ENCODE data around the gene PCED1B.
A peak's percentile ranks its signal among the peaks of the same experiment; 100 is the strongest.
"Not testable (repeated sequence)": the region's sequence is repeated elsewhere in the genome, so short reads cannot be mapped to it uniquely, and the experiment has no call there.

The PCED1B gene

DNA sequence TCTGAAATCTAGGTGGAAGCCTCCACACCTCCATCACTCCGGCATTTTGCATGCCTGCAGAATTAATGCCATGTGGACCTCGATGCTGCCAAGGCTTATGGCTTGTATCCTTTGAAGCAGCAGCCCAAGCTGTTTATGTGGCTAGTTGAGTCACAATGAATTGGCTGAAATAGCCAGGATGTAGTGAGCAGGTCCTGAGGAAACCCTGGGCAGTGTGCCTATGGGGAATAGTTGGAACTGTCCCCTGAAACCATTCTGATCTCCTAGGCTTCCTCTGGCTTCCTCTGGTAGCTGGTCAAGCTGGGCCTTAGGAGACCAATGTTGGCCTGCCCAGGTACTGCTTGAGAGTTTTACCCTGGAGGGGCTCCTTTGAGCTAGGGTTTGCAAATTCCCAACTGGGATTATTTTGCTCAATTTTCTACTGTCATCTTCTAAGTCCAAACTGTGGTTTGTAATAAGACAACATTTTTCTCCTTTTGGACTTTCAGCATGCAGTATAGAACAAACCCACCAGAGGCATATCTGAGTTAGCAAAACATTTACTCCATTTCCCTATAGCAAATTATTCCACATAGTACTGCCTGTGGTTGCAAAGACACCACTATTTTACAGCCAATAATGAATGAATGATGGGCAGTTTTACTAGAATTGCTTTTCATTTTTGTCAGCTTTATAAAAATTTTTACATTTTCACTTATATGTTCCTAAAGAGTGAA is 85.5 kb downstream of the PCED1B start:
- Mint-ChIP-seq H3K4me1 (peaks cover 4% of the 10 kb centered on the region), H3K9me3 (peaks cover 3% of the 10 kb centered on the region), H3K36me3 (peaks cover 17% of the 10 kb centered on the region), H3K4me3 (no peak overlapping the region), H3K27me3 (no peaks in the 10 kb centered on the region), H3K27ac (no peak overlapping the region)
- DNase-seq (ENCODE audit: low spot score in 2 of 2) = no peak
- ATAC-seq (ENCODE audit: low read depth) = no peak

DNA sequence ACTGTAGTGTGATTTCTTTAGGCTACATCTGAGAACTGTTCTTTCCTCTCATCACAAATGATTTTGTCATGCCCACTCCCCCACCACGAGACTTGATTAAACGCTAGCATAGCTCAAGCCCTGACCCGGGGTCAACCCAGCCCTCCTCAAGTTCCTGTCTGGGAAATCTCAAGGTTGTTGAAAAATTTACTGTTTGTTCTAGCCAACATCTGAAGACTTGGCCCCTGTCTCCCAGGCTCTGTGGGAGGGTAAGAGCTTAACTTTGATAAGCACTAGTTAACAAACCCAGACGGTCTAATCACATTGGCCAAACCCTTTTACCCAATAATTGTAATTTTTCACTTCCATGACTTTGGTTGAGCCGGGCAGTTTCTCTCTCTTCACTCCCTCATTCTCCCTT is 86.5 kb downstream of the PCED1B start:
- Mint-ChIP-seq H3K36me3 (peaks cover 20% of the 10 kb centered on the region), H3K27me3 (no peaks in the 10 kb centered on the region), H3K4me1 (peaks cover under 1% of the 10 kb centered on the region), H3K27ac (peak overlapping the region; percentile 19), H3K4me3 (no peak overlapping the region), H3K9me3 (peaks cover 6% of the 10 kb centered on the region)
- ATAC-seq (ENCODE audit: low read depth) (no peak), DNase-seq (ENCODE audit: low spot score in 2 of 2) (no peak)

DNA sequence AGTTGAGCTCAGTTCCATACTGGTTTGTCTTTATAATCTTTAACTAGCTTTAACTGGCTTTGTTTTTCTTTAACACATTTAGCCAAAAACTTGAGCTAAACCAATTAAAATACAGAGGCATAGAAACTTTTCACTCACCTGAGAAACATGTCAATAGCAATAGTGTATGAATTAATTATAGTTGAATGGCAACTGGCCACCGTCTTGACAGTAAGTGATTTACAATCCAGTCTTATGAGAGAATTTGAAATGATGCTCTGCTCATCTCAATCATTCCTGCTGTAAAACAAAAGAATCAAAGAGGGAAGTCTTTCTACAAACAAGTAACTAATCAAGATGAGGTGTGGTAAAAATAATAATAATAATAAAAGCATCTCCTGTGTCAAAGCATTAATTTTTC is 86.9 kb downstream of the PCED1B start:
- no peaks in the 10 kb centered on the region for H3K27me3 Mint-ChIP-seq
- no peak overlapping the region for H3K4me3 Mint-ChIP-seq
- peaks cover 21% of the 10 kb centered on the region for H3K36me3 Mint-ChIP-seq
- no peak for ATAC-seq (ENCODE audit: low read depth)
- DNase-seq (ENCODE audit: low spot score in 2 of 2) = no peak
- peaks cover 5% of the 10 kb centered on the region for H3K9me3 Mint-ChIP-seq
- H3K4me1 Mint-ChIP-seq = peaks cover under 1% of the 10 kb centered on the region
- H3K27ac Mint-ChIP-seq = peak overlapping the region; percentile 19

DNA sequence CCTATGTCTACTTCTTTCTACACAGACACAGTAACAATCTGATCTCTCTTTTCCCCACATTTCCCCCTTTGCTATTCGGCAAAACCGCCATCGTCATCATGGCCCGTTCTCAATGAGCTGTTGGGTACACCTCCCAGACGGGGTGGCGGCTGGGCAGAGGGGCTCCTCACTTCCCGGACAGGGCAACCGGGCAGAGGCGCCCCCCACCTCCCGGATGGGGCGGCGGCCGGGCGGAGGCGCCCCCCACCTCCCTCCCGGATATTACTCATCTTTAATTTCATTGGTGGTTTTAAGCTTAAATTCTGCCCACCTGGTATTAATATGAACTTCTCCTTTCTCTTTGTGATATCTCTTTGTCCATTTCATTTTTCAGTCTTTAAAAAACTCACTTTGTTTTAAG is 90.9 kb downstream of the PCED1B start:
- not testable (repeated sequence) for DNase-seq (ENCODE audit: low spot score in 2 of 2); H3K27me3 Mint-ChIP-seq; H3K4me3 Mint-ChIP-seq; H3K27ac Mint-ChIP-seq; H3K9me3 Mint-ChIP-seq; ATAC-seq (ENCODE audit: low read depth)
- Mint-ChIP-seq H3K4me1 (peaks cover 11% of the 10 kb centered on the region), H3K36me3 (peaks cover 20% of the 10 kb centered on the region)

DNA sequence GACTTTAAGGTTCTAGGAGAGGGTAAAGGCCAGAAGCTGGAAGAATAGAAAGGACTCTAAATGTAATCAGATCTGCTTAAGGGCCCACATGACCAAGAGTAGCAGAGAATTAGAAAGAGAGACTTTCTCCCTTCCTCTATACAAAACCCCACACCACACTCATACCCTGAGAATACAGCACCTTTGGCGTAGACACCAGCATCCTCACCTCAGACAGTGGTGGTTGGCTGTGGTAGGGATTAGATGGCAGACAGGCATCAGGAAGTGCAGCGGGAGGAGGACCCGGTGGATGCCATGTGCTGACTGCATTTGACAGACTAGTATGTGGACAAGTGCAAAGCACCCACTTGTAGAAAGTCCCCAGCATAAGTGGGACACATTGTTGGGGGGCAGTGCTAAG is 98.6 kb downstream of the PCED1B start:
- peaks cover 21% of the 10 kb centered on the region for H3K36me3 Mint-ChIP-seq

DNA sequence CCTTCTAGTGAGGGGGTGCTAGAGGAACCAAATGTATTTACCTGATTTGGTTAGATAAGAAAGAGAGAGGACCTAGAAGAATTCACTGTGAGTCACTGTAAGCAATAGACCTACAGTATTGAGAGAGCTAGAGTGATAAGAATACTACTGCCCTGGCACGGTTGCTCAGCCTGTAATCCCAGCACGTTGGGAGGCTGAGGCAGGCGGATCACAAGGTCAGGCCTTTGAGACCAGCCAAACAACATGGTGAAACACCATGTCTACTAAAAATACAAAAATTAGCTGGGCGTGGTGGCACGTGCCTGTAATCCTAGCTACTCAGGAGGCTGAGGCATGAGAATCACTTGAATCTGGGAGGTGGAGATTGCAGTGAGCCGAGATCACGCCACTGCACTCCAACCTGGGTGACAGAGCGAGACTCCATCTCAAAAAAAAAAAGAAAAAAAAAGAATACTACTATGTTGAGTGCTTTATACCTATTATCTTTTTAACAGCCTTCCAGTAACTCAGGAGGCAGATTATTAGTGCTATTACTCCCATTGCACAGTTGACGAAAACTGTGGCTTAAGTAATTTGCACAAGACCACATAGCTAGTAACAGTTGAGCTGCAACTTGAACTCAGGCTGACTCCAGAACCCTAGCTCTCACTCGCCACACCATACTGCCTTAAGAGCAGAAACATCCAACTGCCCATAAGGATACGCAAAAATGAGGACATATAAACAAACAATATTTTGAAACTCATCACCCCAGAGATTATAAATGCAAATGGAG is 102.9 kb downstream of the PCED1B start:
- H3K27me3 Mint-ChIP-seq; H3K9me3 Mint-ChIP-seq; DNase-seq (ENCODE audit: low spot score in 2 of 2): not testable (repeated sequence)
- peak; percentile 44 for ATAC-seq (ENCODE audit: low read depth)
- Mint-ChIP-seq H3K27ac (peak overlapping the region; percentile 67), H3K4me3 (peak overlapping the region; percentile 30), H3K36me3 (peaks cover 13% of the 10 kb centered on the region), H3K4me1 (peaks cover 19% of the 10 kb centered on the region)

More for the DNA sequence above, 98.6 kb downstream of the PCED1B start:
- ATAC-seq (ENCODE audit: low read depth) = no peak
- Mint-ChIP-seq H3K27ac (no peak overlapping the region), H3K4me3 (no peak overlapping the region), H3K4me1 (peaks cover 19% of the 10 kb centered on the region), H3K27me3 (no peaks in the 10 kb centered on the region), H3K9me3 (no peaks in the 10 kb centered on the region)
- no peak for DNase-seq (ENCODE audit: low spot score in 2 of 2)

DNA sequence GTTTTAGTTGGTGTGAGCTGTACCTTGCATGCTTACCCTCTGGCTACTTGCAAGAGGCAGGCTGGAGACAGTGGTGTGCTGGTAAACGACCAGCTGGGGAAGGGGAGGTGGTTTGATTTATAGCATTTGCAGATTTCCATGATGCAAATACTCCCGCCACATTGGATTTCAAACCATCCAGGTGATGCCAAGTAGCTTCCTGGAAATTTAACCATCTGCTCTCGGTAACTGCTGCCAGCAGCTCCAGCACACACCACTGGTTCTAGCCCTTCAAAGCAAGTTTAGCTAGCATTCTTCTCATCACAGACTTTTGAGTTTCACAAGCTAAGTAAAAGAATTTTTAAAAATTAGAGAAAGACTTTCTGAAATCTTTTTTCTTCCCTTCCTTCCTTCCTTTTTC is 104.8 kb downstream of the PCED1B start:
- Mint-ChIP-seq H3K36me3 (peaks cover 19% of the 10 kb centered on the region), H3K27me3 (no peaks in the 10 kb centered on the region), H3K4me1 (peaks cover 28% of the 10 kb centered on the region), H3K27ac (no peak overlapping the region), H3K4me3 (no peak overlapping the region), H3K9me3 (no peaks in the 10 kb centered on the region)
- ATAC-seq (ENCODE audit: low read depth) (no peak), DNase-seq (ENCODE audit: low spot score in 2 of 2) (no peak)

DNA sequence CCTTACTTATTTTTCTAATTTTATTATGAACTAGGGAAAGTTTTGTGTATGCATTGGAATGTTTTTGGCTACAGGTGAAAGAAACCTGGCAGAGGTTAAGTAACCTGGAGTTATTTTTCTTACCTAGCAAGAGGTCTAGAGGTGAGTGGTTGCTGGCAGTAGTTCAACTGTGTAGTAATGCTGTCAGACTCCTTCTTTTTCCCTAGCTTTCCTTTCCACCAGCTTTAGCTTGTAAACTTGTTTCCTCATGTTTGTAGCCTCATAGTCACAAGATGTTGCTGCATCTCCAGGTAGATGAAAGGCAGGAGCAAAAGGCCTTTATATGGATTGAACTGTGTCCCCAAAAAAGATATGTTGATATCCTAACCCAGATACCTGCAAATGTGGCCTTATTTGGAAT is 105.4 kb downstream of the PCED1B start:
- no peaks in the 10 kb centered on the region for H3K9me3 Mint-ChIP-seq
- no peak overlapping the region for H3K4me3 Mint-ChIP-seq
- H3K27ac Mint-ChIP-seq = no peak overlapping the region
- ATAC-seq (ENCODE audit: low read depth) (no peak), DNase-seq (ENCODE audit: low spot score in 2 of 2) (no peak)
- peaks cover 23% of the 10 kb centered on the region for H3K36me3 Mint-ChIP-seq
- no peaks in the 10 kb centered on the region for H3K27me3 Mint-ChIP-seq
- peaks cover 33% of the 10 kb centered on the region for H3K4me1 Mint-ChIP-seq

DNA sequence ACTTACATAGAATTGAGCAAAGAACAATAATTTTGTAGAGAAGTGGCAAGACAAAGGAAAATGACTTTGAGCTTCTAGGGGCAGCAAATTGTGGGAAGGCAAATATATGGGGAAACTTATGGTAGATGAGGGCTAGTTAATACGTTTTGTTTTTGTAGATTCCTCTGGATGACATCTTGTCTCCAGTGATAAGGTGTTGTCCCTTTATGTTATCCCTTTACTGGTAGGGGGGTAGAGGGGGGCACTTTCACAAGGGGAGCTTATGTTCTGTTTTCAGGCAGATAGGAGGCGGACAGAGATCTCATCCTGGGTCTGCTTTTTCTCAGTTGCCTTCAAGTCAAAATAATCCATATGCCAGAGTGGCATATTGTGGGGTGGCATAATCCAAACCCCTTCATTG is 106.8 kb downstream of the PCED1B start:
- DNase-seq (ENCODE audit: low spot score in 2 of 2) = no peak
- Mint-ChIP-seq H3K36me3 (peaks cover 22% of the 10 kb centered on the region), H3K27ac (peak overlapping the region; percentile 50), H3K4me1 (peaks cover 42% of the 10 kb centered on the region), H3K9me3 (no peaks in the 10 kb centered on the region), H3K27me3 (no peaks in the 10 kb centered on the region), H3K4me3 (no peak overlapping the region)
- ATAC-seq (ENCODE audit: low read depth) = no peak

DNA sequence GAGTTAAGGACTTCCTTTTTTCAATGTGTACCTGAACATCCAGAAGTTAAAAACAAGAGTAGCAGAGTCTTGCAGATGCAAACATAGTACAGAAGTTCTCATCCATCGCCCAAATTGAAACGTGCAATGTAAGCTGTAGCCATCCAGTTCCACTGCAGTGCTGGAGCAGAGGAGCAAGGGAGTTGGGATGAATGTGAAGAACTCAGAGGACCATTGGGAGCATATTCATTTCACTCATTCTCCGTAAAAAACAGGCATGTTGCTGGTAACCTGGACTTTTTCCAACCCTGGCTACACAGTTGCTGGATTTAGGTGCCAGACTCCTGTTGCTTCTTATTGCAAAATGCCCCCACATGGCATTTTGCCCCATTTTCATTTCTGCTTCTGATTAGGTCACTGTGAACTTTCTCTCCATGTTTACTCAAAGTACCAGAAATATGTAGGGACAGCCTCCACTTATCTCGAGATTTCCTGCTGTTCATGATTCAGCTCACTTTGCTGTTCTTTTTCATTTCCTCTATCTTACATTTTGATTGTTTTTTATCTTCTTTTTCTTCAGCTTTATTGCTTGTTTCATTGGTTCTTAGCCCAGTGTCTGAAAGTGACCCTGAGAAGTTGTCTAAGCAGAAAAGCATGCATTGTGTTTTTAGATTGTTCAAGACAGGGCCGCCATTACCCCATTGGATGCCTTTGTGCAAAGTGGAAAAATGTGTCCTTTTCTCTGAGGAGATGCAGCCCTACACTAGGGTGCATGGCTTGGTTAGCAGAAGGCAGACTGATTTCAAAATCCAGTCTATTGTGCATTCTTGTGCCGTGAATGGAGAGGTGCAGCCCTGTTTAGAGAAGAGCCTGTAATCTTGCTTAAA is 109.4 kb downstream of the PCED1B start:
- DNase-seq (ENCODE audit: low spot score in 2 of 2) (no peak), ATAC-seq (ENCODE audit: low read depth) (no peak)
- H3K9me3 Mint-ChIP-seq = no peaks in the 10 kb centered on the region
- peaks cover 21% of the 10 kb centered on the region for H3K36me3 Mint-ChIP-seq
- H3K4me1 Mint-ChIP-seq = peaks cover 51% of the 10 kb centered on the region
- H3K27ac Mint-ChIP-seq = peak overlapping the region; percentile 39
- H3K4me3 Mint-ChIP-seq = no peak overlapping the region
- no peaks in the 10 kb centered on the region for H3K27me3 Mint-ChIP-seq

DNA sequence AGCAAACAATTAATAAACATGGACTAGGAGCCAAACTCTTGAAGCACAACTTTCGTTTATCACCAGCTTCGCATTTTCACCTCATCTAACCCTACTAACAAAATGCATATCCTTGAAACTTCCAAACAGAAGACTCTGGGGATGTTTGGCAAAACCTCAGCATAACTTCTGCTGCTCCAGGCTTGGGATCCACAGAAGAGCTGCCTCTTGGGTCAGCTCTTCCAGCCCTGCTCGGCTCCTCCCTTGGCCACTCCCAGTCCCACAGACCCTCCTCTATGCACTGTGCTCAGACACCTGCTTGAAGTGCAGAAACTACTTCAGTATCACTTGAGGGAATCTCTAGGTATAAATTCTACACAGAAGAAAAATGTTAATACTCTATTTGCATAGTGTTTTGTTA is 110.3 kb downstream of the PCED1B start:
- H3K36me3 Mint-ChIP-seq = peaks cover 21% of the 10 kb centered on the region
- no peak overlapping the region for H3K27ac Mint-ChIP-seq

DNA sequence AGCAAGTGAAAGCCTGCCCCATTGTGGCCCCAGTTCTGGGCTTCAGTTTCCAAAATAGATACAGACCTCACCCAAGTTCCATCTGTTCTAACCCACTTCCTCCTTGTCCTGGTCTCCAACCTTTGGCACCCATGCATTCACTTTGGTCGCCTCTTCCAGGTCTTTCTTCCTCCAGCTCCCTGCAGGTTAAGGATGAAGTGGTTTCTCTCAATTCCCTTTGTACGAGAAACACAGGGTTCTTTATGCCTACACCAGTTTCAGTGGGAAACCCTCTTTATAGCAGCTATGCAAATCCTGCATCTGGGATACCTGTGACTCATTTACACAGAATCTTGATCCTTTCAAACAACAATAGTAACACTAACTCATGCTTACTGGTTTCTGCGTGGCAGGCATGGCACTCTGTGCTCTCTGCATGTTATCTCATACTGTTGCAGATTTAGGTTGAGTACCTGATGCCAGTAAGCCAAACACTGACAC is 110.9 kb downstream of the PCED1B start:
- H3K27me3 Mint-ChIP-seq = no peaks in the 10 kb centered on the region
- ATAC-seq (ENCODE audit: low read depth) (no peak), DNase-seq (ENCODE audit: low spot score in 2 of 2) (no peak)
- peak overlapping the region; percentile 32 for H3K4me3 Mint-ChIP-seq
- H3K9me3 Mint-ChIP-seq = no peaks in the 10 kb centered on the region
- peaks cover 56% of the 10 kb centered on the region for H3K4me1 Mint-ChIP-seq
- H3K36me3 Mint-ChIP-seq = peaks cover 17% of the 10 kb centered on the region
- H3K27ac Mint-ChIP-seq = peak overlapping the region; percentile 72

More for the DNA sequence above, 110.3 kb downstream of the PCED1B start:
- Mint-ChIP-seq H3K27me3 (no peaks in the 10 kb centered on the region), H3K4me3 (no peak overlapping the region), H3K9me3 (no peaks in the 10 kb centered on the region), H3K4me1 (peaks cover 56% of the 10 kb centered on the region)
- ATAC-seq (ENCODE audit: low read depth) (no peak), DNase-seq (ENCODE audit: low spot score in 2 of 2) (no peak)

DNA sequence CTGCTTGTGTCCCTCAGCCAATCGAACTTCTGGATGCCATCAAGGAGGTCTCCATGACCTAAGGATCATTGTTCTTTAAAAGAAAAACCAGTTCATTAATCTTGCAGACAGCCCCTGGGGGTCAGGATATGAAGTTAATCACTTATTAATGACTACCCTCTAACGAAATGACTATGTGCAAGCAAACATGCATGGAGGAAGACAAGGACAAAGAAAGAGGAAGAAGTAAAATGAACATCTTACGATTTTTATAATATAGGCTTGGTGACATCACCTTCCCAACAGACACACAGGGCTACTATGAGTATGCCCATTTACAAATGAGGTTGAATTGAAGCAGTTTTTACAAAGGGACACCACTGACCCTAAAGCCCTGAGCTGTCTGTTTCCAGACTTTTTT is 111.5 kb downstream of the PCED1B start:
- H3K9me3 Mint-ChIP-seq = no peaks in the 10 kb centered on the region
- no peak for DNase-seq (ENCODE audit: low spot score in 2 of 2)
- H3K4me3 Mint-ChIP-seq = peak overlapping the region; percentile 4
- peak; percentile 42 for ATAC-seq (ENCODE audit: low read depth)
- H3K4me1 Mint-ChIP-seq = peaks cover 58% of the 10 kb centered on the region
- H3K27me3 Mint-ChIP-seq = no peaks in the 10 kb centered on the region
- peak overlapping the region; percentile 72 for H3K27ac Mint-ChIP-seq
- peaks cover 17% of the 10 kb centered on the region for H3K36me3 Mint-ChIP-seq

DNA sequence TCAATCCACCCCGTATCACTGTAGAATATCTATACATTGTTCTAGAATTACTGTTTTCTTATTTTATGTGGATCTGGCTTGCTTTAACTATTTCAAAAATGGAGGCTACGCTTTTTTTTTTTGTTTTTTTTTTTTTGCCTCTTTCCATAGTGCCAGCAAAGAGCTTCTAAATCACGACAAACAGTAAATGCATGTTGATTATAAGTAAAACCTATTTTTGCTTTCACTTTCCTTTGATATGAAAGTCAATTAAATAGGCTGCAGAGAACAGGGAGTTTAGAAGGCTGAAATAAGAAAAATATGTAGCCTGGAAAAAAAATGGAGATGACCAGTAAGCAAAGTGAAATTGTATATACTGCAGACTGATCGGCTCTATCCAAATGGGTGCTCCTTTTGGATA is 112.6 kb downstream of the PCED1B start:
- no peak for DNase-seq (ENCODE audit: low spot score in 2 of 2)
- H3K4me3 Mint-ChIP-seq = peak overlapping the region; percentile 73
- H3K36me3 Mint-ChIP-seq = peaks cover 17% of the 10 kb centered on the region
- no peaks in the 10 kb centered on the region for H3K9me3 Mint-ChIP-seq
- ATAC-seq (ENCODE audit: low read depth) = peak; percentile 39
- peaks cover 58% of the 10 kb centered on the region for H3K4me1 Mint-ChIP-seq
- no peaks in the 10 kb centered on the region for H3K27me3 Mint-ChIP-seq
- H3K27ac Mint-ChIP-seq = peak overlapping the region; percentile 12
